ENCODE results near the gene ZNF304. TPM values are rescaled to one million over a fixed set of nuclear protein-coding genes. Genes with fewer than 3 reads are reported as not detected.
"Not testable (repeated sequence)": the region's sequence is repeated elsewhere in the genome, so short reads cannot be mapped to it uniquely, and the experiment has no call there.

ZNF304 gene
- total RNA-seq, 2 donors from 2014 or later = 3.0 to 3.3 TPM

- no peak for DNase-seq
- ATAC-seq = no peak
- intact Hi-C loops (cut with DNase I, micrococcal nuclease) = no loop called here
Measured at GRCh38 chr19:57355916-57356315, 4.8 kb downstream of the ZNF304 start.

- no peak for ATAC-seq
- intact Hi-C loops (cut with DNase I, micrococcal nuclease) = no loop called here
Measured at GRCh38 chr19:57357406-57357805, 6.3 kb downstream of the ZNF304 start.

GRCh38 chr19:57359300-57359699 is 8.2 kb downstream of the ZNF304 start:
- DNase-seq (no peak), ATAC-seq (no peak)
- intact Hi-C loops (cut with DNase I, micrococcal nuclease) = no loop called here

More at GRCh38 chr19:57357406-57357805, 6.3 kb downstream of the ZNF304 start:
- no peak for DNase-seq

- DNase-seq = no peak
- ATAC-seq = no peak
- intact Hi-C loops (cut with DNase I, micrococcal nuclease) = loop anchor here in 1 of 2 donors (2.0 kb wide), 1 partner anchor 14 kb away; no protein-coding TSS in a partner anchor
Measured at GRCh38 chr19:57362419-57362818, 11.3 kb downstream of the ZNF304 start.

GRCh38 chr19:57362997-57363687 is 12.1 kb downstream of the ZNF304 start, which contains the start of the genes TRAPPC2B and ZNF547:
TSS of gene TRAPPC2B (plus strand) at chr19:57363551. CDS start at chr19:57364834, 1,283 bp downstream.
TSS of gene ZNF547 (plus strand) at chr19:57363551. CDS start at chr19:57368556, 5,005 bp downstream.
- DNase-seq (peak; percentile 99), ATAC-seq (peak; percentile 99)
- intact Hi-C loops (cut with DNase I, micrococcal nuclease) = loop anchor here in 1 of 2 donors (2.0 kb wide), 1 partner anchor 14 kb away; no protein-coding TSS in a partner anchor

GRCh38 chr19:57363688-57364181 is 12.7 kb downstream of the ZNF304 start:
- DNase-seq (peak in 1 of 2 donors; percentile 30), ATAC-seq (peak; percentile 2)
- intact Hi-C loops (cut with DNase I, micrococcal nuclease) = loop anchor here in 1 of 2 donors (2.0 kb wide), 1 partner anchor 15 kb away; no protein-coding TSS in a partner anchor

- intact Hi-C loops (cut with DNase I, micrococcal nuclease) = no loop called here
- DNase-seq = no peak
- no peak for ATAC-seq
Measured at GRCh38 chr19:57366776-57367175, 15.7 kb downstream of the ZNF304 start.

- no peak for DNase-seq
- ATAC-seq = no peak
- intact Hi-C loops (cut with DNase I, micrococcal nuclease) = no loop called here
Measured at GRCh38 chr19:57374179-57374578, 23.1 kb downstream of the ZNF304 start.

- intact Hi-C loops (cut with DNase I, micrococcal nuclease); DNase-seq: not testable (repeated sequence)
Measured at GRCh38 chr19:57374647-57375046, 23.6 kb downstream of the ZNF304 start.

GRCh38 chr19:57376151-57376550 is 25.1 kb downstream of the ZNF304 start:
- intact Hi-C loops (cut with DNase I, micrococcal nuclease) = no loop called here
- ATAC-seq (no peak), DNase-seq (no peak)

More at GRCh38 chr19:57374647-57375046, 23.6 kb downstream of the ZNF304 start:
- not testable (repeated sequence) for ATAC-seq

- intact Hi-C loops (cut with DNase I, micrococcal nuclease) = no loop called here
- no peak for ATAC-seq
- no peak for DNase-seq
Measured at GRCh38 chr19:57377498-57378146, 26.6 kb downstream of the ZNF304 start.

- no peak for ATAC-seq
- DNase-seq = no peak
- intact Hi-C loops (cut with DNase I, micrococcal nuclease) = no loop called here
Measured at GRCh38 chr19:57380923-57381322, 29.9 kb downstream of the ZNF304 start.

- intact Hi-C loops (cut with DNase I, micrococcal nuclease) = no loop called here
- ATAC-seq (no peak), DNase-seq (no peak)
Measured at GRCh38 chr19:57382806-57383488, 31.9 kb downstream of the ZNF304 start.

GRCh38 chr19:57389194-57389729 is 38.2 kb downstream of the ZNF304 start:
- no peak for ATAC-seq
- no peak for DNase-seq
- intact Hi-C loops (cut with DNase I, micrococcal nuclease) = no loop called here

- ATAC-seq (peak; percentile 99), DNase-seq (peak; percentile 94 to 96)
- intact Hi-C loops (cut with DNase I, micrococcal nuclease) = no loop called here
Measured at GRCh38 chr19:57389730-57390598, 38.9 kb downstream of the ZNF304 start, which contains the start of gene ZNF548. TSS of gene ZNF548 (plus strand) at chr19:57389854. CDS start at chr19:57390100, 246 bp downstream.

- DNase-seq (no peak), ATAC-seq (no peak)
- intact Hi-C loops (cut with DNase I, micrococcal nuclease) = no loop called here
Measured at GRCh38 chr19:57395710-57396109, 44.6 kb downstream of the ZNF304 start.

GRCh38 chr19:57398868-57399267 is 47.8 kb downstream of the ZNF304 start:
- DNase-seq = no peak

More at GRCh38 chr19:57398868-57399267, 47.8 kb downstream of the ZNF304 start:
- intact Hi-C loops (cut with DNase I, micrococcal nuclease) = no loop called here
- ATAC-seq = no peak
